NT2/D1 (cell line): ENCODE measurements around the gene OSBPL9.

Experiments used
- DNase-seq: peaks from one replicate; pipeline ENCODE4 v3.0.0-alpha.2; 2011; ENCODE audit warnings: low read depth, low spot score
- H3K27me3 ChIP-seq: 2 replicates; pipeline ENCODE4 v1.6.0; 2011; ENCODE audit warnings: mild to moderate bottlenecking; ENCODE audit not compliant: insufficient read length, insufficient read depth
- H3K36me3 ChIP-seq: 2 replicates; pipeline ENCODE4 v1.6.1; 2011; ENCODE audit warnings: mild to moderate bottlenecking, low read length, mixed read lengths; ENCODE audit not compliant: insufficient read depth, insufficient read length
- H3K4me1 ChIP-seq: 2 replicates; pipeline ENCODE4 v1.5.1; 2011; ENCODE audit not compliant: insufficient read depth, insufficient read length
- H3K4me3 ChIP-seq: 2 replicates; pipeline ENCODE4 v1.5.1; 2011; ENCODE audit warnings: low read depth; ENCODE audit not compliant: insufficient read length
- H3K9ac ChIP-seq: 2 replicates; pipeline ENCODE4 v1.6.0; 2011; ENCODE audit warnings: low read depth; ENCODE audit not compliant: insufficient read length
- H3K9me3 ChIP-seq: 2 replicates; pipeline ENCODE4 v1.5.1; 2011; ENCODE audit warnings: mild to moderate bottlenecking, low read length; ENCODE audit not compliant: insufficient read depth
- SUZ12 ChIP-seq: IDR thresholded peaks from 2 replicates; pipeline ENCODE4 v1.6.1; 2011; ENCODE audit not compliant: insufficient read length, insufficient read depth; ENCODE audit errors: extremely low read depth
- YY1 ChIP-seq: IDR thresholded peaks from 2 replicates; pipeline ENCODE4 v1.6.1; 2011; ENCODE audit not compliant: insufficient read length, insufficient read depth
- ZNF274 ChIP-seq: IDR thresholded peaks from 2 replicates; pipeline ENCODE4 v1.6.1; 2011; ENCODE audit warnings: mild to moderate bottlenecking, low read depth, low read length

The OSBPL9 gene

DNA sequence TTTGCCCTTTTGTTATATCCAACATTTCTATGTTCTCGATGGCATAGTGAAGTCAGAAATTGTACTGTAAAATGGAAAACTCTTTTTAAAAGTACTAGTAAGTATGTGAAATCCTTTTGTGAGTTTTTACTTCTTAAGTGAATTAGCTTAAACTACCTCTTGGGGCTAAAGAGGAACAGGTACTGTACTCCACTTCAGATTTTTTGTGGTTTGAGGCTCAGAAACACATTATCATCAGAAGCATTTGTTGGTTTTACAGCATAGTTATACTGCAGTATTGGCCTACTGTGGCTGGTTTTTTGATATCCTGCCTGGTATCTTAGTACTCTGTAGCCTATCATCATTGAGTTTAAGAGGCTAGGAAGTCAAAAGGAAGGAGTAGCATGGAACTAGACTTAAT is 144.5 kb downstream of the OSBPL9 start:
- no peaks in the 10 kb centered on the region for H3K27me3 ChIP-seq
- H3K9me3 ChIP-seq, result no peaks in the 10 kb centered on the region
- DNase-seq, result no peak
- no peak overlapping the region for H3K9ac ChIP-seq
- TF ChIP-seq YY1 (no peak), SUZ12 (no peak), ZNF274 (no peak)
- no peaks in the 10 kb centered on the region for H3K4me1 ChIP-seq
- H3K4me3 ChIP-seq, result no peak overlapping the region
- H3K36me3 ChIP-seq, result peaks cover 61% of the 10 kb centered on the region

DNA sequence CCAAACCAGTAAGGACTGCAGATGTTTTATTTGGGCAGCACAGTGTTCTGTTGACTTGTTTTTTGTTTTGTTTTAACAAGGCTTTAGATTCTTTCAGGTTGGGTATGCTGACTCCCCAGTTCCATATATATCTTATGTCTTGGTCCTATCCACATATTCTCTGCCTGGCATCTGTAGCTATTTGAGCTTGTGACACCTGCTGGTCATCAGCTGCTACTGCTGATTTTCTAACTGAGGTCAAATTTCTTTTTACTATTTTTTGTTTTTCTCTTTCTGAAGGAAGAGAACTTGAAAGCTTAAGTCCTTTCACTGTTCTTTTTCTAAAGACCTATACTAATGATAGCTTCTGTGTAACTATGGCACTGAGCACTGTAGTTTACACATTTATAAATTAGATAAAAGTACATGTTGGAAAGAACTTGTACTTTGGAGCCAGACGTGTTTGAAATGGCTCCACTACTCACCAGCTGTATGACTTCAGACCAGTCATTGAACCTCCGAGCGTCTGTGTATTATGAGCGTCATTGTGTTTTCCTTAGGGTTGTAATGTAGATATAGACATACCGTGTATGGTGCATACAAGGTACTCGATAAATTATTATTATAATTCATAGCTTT is 152.2 kb downstream of the OSBPL9 start:
- TF ChIP-seq YY1 (no peak), SUZ12 (no peak), ZNF274 (no peak)
- DNase-seq, result peak; percentile 36
- H3K9me3 ChIP-seq, result no peaks in the 10 kb centered on the region
- H3K27me3 ChIP-seq, result no peaks in the 10 kb centered on the region
- no peaks in the 10 kb centered on the region for H3K4me1 ChIP-seq
- H3K4me3 ChIP-seq, result no peak overlapping the region
- peaks cover 80% of the 10 kb centered on the region for H3K36me3 ChIP-seq
- H3K9ac ChIP-seq, result no peak overlapping the region

DNA sequence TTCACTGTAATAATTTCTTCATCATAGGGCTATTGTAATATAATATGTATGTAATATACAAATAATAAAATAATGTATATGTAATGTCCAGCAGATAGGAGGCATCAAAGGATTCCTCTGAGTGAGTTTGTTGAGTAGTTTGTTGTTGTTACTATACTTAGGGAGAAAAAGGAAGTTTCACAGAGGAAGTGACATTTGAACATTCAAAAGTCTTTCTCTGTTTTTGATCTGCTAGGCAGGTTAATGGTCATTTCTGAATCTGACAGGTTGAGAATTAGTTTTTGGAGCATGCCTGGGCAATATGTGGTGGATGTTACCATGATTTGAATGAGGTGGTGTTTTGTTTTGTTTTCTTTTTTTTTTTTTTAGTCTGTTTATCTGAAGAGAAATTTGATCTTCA is 159.5 kb downstream of the OSBPL9 start:
- TF ChIP-seq ZNF274 (no peak), YY1 (no peak), SUZ12 (no peak)

DNA sequence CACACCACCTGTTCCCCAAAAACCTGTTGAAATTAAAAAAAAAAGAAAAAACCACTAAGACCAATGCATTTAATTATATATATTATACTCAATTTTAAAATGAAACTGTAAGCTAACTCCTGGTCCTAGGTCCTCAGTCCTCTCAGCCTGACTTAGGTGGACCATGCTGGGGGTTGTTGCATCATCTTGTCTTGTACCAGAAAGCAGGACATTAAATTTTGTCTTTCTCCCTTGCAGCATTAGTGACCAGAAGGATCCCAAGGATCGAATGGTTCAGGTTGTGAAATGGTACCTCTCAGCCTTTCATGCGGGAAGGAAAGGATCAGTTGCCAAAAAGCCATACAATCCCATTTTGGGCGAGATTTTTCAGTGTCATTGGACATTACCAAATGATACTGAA is 164.0 kb downstream of the OSBPL9 start:
- H3K27me3 ChIP-seq, result no peaks in the 10 kb centered on the region
- no peaks in the 10 kb centered on the region for H3K4me1 ChIP-seq
- no peak overlapping the region for H3K4me3 ChIP-seq
- no peaks in the 10 kb centered on the region for H3K9me3 ChIP-seq
- peaks cover 89% of the 10 kb centered on the region for H3K36me3 ChIP-seq
- TF ChIP-seq YY1, result no peak
- no peak for TF ChIP-seq ZNF274
- TF ChIP-seq SUZ12, result no peak
- no peak overlapping the region for H3K9ac ChIP-seq
- DNase-seq, result no peak

More for the DNA sequence above, 159.5 kb downstream of the OSBPL9 start:
- no peaks in the 10 kb centered on the region for H3K9me3 ChIP-seq
- H3K27me3 ChIP-seq, result no peaks in the 10 kb centered on the region
- no peaks in the 10 kb centered on the region for H3K4me1 ChIP-seq
- peaks cover 87% of the 10 kb centered on the region for H3K36me3 ChIP-seq
- no peak for DNase-seq
- no peak overlapping the region for H3K4me3 ChIP-seq
- no peak overlapping the region for H3K9ac ChIP-seq

DNA sequence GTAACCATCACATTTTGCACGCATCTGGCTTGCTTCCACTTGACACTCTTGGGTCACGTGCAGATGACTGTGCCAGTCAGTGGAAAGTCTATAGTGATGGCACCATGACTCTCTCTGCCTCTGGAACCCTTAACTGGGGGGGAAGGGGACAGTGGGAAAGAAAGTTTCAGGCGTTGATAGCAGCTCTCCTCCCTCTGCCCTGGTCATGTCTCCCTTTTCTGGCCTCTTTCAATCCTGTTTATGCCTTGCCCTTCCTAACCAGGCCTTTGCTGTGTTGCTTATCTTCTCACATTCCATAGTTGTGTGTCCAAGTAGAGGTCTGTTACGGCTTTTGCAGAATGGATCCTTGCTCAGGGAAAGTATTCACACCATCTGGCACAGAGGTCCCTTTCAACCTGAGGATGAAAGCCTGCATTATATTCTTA is 168.1 kb downstream of the OSBPL9 start:
- no peaks in the 10 kb centered on the region for H3K4me1 ChIP-seq
- no peaks in the 10 kb centered on the region for H3K9me3 ChIP-seq
- H3K27me3 ChIP-seq, result no peaks in the 10 kb centered on the region
- DNase-seq, result no peak
- no peak overlapping the region for H3K4me3 ChIP-seq
- H3K9ac ChIP-seq, result no peak overlapping the region
- H3K36me3 ChIP-seq, result peaks cover 99% of the 10 kb centered on the region
- no peak for TF ChIP-seq ZNF274
- TF ChIP-seq SUZ12, result no peak
- no peak for TF ChIP-seq YY1

DNA sequence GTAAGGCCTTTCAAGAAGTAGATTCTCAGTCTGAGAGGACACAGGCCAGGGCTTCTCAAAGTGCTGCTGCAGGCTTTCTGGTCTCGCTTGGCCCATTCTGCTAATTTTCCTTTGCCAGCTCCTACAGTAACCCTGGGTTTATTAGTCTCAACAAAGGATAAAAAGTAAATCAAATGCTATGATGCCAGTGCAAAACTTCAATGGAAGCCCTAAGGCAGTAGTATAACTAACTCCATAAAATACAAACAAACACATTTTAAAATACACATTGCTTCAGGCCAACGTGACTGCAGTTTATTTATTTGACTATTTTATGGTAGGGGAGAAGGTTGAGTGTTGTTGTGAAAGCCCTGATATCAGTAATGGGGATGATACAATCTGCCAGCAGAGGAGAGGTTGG is 172.0 kb downstream of the OSBPL9 start:
- TF ChIP-seq YY1, result no peak
- TF ChIP-seq SUZ12, result no peak
- TF ChIP-seq ZNF274, result no peak
- Histone ChIP-seq H3K9ac (no peak overlapping the region), H3K4me3 (no peak overlapping the region), H3K27me3 (no peaks in the 10 kb centered on the region), H3K9me3 (no peaks in the 10 kb centered on the region), H3K4me1 (no peaks in the 10 kb centered on the region), H3K36me3 (peaks cover 100% of the 10 kb centered on the region)
- DNase-seq, result no peak

DNA sequence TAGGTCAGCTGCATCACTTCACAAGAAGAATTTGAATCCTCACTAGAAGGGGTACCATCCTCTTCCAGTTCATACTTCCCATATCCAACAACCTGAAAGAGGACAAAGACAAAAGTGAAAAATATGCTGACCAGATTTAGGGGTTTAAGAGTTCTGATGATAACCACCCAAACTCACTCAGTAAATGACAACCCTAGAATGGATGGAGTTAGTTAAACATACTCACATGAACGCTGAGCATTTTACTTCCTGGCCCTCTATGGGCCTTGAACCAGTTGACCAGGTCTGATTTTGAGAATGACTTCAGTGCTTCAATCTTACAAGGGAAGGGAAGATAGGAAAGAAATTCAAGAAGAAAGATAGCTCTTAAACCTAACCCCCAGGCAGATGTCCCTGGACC is 172.4 kb downstream of the OSBPL9 start:
- no peak for DNase-seq
- Histone ChIP-seq H3K36me3 (peaks cover 100% of the 10 kb centered on the region), H3K9ac (no peak overlapping the region), H3K4me1 (no peaks in the 10 kb centered on the region), H3K27me3 (no peaks in the 10 kb centered on the region), H3K9me3 (no peaks in the 10 kb centered on the region), H3K4me3 (no peak overlapping the region)
- no peak for TF ChIP-seq SUZ12
